Measurements from ENCODE around the gene INTS6.

The INTS6 gene

GRCh38 chr13:51333421-51333820 lies 119.4 kb downstream of the INTS6 start:
- ATAC-seq, result no peak
- TF ChIP-seq TOX (CRISPR knock-in tag; IDR thresholded peaks at IDR 0.05; ENCODE audit: borderline replicate concordance) (no peak), ZNF565 (CRISPR knock-in tag; conservative IDR thresholded peaks at IDR 0.05; ENCODE audit: low read depth) (no peak), ZFP3 (CRISPR knock-in tag; IDR thresholded peaks at IDR 0.05) (no peak)

- no peak for ATAC-seq
- no peak for TF ChIP-seq TOX (CRISPR knock-in tag; IDR thresholded peaks at IDR 0.05; ENCODE audit: borderline replicate concordance)
Observed at GRCh38 chr13:51332566-51333361, 120.1 kb downstream of the INTS6 start.

GRCh38 chr13:51331354-51331861 lies 121.4 kb downstream of the INTS6 start:
- TF ChIP-seq CREB5 (CRISPR knock-in tag; IDR thresholded peaks at IDR 0.05; ENCODE audit: low read depth) (no peak), POU6F1 (CRISPR knock-in tag; IDR thresholded peaks at IDR 0.05; ENCODE audit: borderline replicate concordance, low read depth) (no peak), TSHZ2 (CRISPR knock-in tag; IDR thresholded peaks at IDR 0.05) (no peak), ZFP3 (CRISPR knock-in tag; IDR thresholded peaks at IDR 0.05) (no peak), ZNF70 (CRISPR knock-in tag; IDR thresholded peaks at IDR 0.05) (no peak), ZNF565 (CRISPR knock-in tag; conservative IDR thresholded peaks at IDR 0.05; ENCODE audit: low read depth) (no peak), SNAI2 (CRISPR knock-in tag; IDR thresholded peaks at IDR 0.05) (no peak), BACH2 (CRISPR knock-in tag; IDR thresholded peaks at IDR 0.05; ENCODE audit: borderline replicate concordance) (no peak), TCF4 (CRISPR knock-in tag; IDR thresholded peaks at IDR 0.05; ENCODE audit: borderline replicate concordance) (no peak), ESRRG (CRISPR knock-in tag; IDR thresholded peaks at IDR 0.05) (no peak), ARNTL (CRISPR knock-in tag; IDR thresholded peaks at IDR 0.05; ENCODE audit: borderline replicate concordance, low read depth) (no peak), PPARA (CRISPR knock-in tag; IDR thresholded peaks at IDR 0.05; ENCODE audit: borderline replicate concordance) (no peak), ZNF8 (CRISPR knock-in tag; IDR thresholded peaks at IDR 0.05) (no peak), PATZ1 (CRISPR knock-in tag; IDR thresholded peaks at IDR 0.05; ENCODE audit: borderline replicate concordance) (no peak), TOX (CRISPR knock-in tag; IDR thresholded peaks at IDR 0.05; ENCODE audit: borderline replicate concordance) (no peak), ISL1 (CRISPR knock-in tag; IDR thresholded peaks at IDR 0.05) (no peak), CSRNP3 (CRISPR knock-in tag; IDR thresholded peaks at IDR 0.05) (no peak), CSDC2 (CRISPR knock-in tag; IDR thresholded peaks at IDR 0.05) (no peak)
- no peak for ATAC-seq
